ENCODE results near the gene TBL1X. TPM values are rescaled to one million over a fixed set of nuclear protein-coding genes. Genes with fewer than 3 reads are reported as not detected.

TBL1X gene
- total and polyA plus RNA-seq, 2 experiments from 2014 or later, result 8.7 to 26.9 TPM

DNA sequence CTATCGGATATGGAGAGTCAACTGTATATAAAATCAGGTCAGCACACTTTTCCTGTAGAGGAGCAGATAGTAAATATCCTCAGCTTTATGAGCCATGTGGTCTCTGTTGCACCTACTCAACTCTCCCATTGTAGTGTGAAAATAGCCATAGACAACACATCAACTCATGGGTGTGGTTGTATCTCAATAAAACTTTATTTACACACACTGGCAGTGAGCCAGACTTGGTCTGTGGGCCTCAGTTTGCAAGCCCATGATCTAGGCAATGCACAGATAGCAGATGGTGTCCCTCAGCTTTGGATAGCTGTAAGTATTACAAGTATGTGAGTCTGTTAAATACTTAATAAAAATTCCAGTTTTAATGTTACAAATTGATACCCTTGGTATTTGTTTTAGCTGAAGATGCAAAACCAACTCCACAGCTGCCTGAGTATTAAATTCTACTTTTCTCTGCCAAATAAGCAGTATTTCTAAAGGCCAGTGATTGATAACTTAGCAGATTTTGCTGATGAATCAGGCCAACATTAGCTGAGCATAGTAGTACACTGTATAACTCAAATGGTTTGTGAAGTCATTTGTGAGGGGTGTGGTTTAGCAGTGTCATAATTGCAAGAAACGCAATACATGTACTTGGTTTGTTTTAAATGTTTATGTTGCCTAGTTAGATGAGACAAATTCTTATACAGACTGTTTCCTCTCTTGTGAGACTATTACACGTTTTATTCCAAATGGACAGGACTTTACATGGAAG, 213.5 kb downstream of the TBL1X start:
- TF ChIP-seq EZH2 (IDR thresholded peaks at IDR 0.05; ENCODE audit: low read depth, unreplicated experiment), result no peak
- TF ChIP-seq CREB1 (CRISPR knock-in tag; IDR thresholded peaks at IDR 0.05; ENCODE audit: low read depth), result no peak
- TF ChIP-seq ZNF462 (CRISPR knock-in tag; IDR thresholded peaks at IDR 0.05), result no peak
- Histone ChIP-seq H3K36me3 (ENCODE audit: insufficient read depth) (no peaks in the 10 kb centered on the region), H3K79me2 (replicated peaks; ENCODE audit: insufficient read depth) (no peaks in the 10 kb centered on the region), H3K9me2 (ENCODE audit: insufficient read depth) (no peaks in the 10 kb centered on the region), H3F3A (replicated peaks; ENCODE audit: low read depth) (no peaks in the 10 kb centered on the region), H2AFZ (no peak overlapping the region), H3K27ac (ENCODE audit: low read depth) (no peak overlapping the region), H3K4me1 (ENCODE audit: insufficient read depth) (no peaks in the 10 kb centered on the region), H4K20me1 (replicated peaks; ENCODE audit: insufficient read depth) (no peaks in the 10 kb centered on the region), H3K4me3 (no peak overlapping the region), H3K4me2 (no peak overlapping the region), H3K27me3 (ENCODE audit: insufficient read depth) (no peaks in the 10 kb centered on the region)
- no peak for ATAC-seq
- Mint-ChIP-seq H3K4me1 (peaks cover 11% of the 10 kb centered on the region), H3K9me3 (no peaks in the 10 kb centered on the region; the same call in 2 of the 3 replicates), H3K27me3 (ENCODE audit: insufficient read depth, low read depth, poor library complexity) (no peaks in the 10 kb centered on the region), H3K4me3 (no peak overlapping the region), H3K36me3 (ENCODE audit: low read depth) (peaks cover 4% of the 10 kb centered on the region; the same call in 2 of the 3 replicates), H3K27ac (no peak overlapping the region)
- no peak for DNase-seq (ENCODE audit: low spot score)

GRCh38 chrX:9681011-9681410, 216.2 kb downstream of the TBL1X start:
- DNase-seq (ENCODE audit: low spot score) (no peak), ATAC-seq (no peak)
- Histone ChIP-seq H3K4me1 (ENCODE audit: insufficient read depth) (no peaks in the 10 kb centered on the region), H4K20me1 (replicated peaks; ENCODE audit: insufficient read depth) (no peaks in the 10 kb centered on the region), H3K9me2 (ENCODE audit: insufficient read depth) (no peaks in the 10 kb centered on the region), H3K36me3 (ENCODE audit: insufficient read depth) (no peaks in the 10 kb centered on the region), H3K4me3 (no peak overlapping the region), H3K79me2 (replicated peaks; ENCODE audit: insufficient read depth) (no peaks in the 10 kb centered on the region), H3K27me3 (ENCODE audit: insufficient read depth) (no peaks in the 10 kb centered on the region), H3F3A (replicated peaks; ENCODE audit: low read depth) (no peaks in the 10 kb centered on the region), H2AFZ (no peak overlapping the region), H3K27ac (ENCODE audit: low read depth) (no peak overlapping the region), H3K4me2 (no peak overlapping the region)
- Mint-ChIP-seq H3K27me3 (ENCODE audit: insufficient read depth, low read depth, poor library complexity) (no peaks in the 10 kb centered on the region), H3K9me3 (no peaks in the 10 kb centered on the region; the same call in 2 of the 3 replicates), H3K36me3 (ENCODE audit: low read depth) (peaks cover 12% of the 10 kb centered on the region), H3K4me3 (no peak overlapping the region), H3K27ac (no peak overlapping the region), H3K4me1 (peaks cover 11% of the 10 kb centered on the region)
- TF ChIP-seq, protein P1, sequence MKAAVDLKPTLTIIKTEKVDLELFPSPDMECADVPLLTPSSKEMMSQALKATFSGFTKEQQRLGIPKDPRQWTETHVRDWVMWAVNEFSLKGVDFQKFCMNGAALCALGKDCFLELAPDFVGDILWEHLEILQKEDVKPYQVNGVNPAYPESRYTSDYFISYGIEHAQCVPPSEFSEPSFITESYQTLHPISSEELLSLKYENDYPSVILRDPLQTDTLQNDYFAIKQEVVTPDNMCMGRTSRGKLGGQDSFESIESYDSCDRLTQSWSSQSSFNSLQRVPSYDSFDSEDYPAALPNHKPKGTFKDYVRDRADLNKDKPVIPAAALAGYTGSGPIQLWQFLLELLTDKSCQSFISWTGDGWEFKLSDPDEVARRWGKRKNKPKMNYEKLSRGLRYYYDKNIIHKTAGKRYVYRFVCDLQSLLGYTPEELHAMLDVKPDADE (IDR thresholded peaks at IDR 0.05), result no peak
- TF ChIP-seq POLR2AphosphoS5 (IDR thresholded peaks at IDR 0.05; ENCODE audit: low read depth) (no peak), EZH2 (IDR thresholded peaks at IDR 0.05; ENCODE audit: low read depth, unreplicated experiment) (no peak), ZNF331 (CRISPR knock-in tag; IDR thresholded peaks at IDR 0.05; ENCODE audit: low read depth) (no peak), REST (IDR thresholded peaks at IDR 0.05; ENCODE audit: unreplicated experiment) (no peak), ZNF114 (CRISPR knock-in tag; IDR thresholded peaks at IDR 0.05) (no peak), CREB1 (CRISPR knock-in tag; IDR thresholded peaks at IDR 0.05; ENCODE audit: low read depth) (no peak), NANOG (IDR thresholded peaks at IDR 0.05; ENCODE audit: borderline replicate concordance) (no peak)

Data from GM23338 (cell line).